Measurements from ENCODE around the gene FAM120B.

FAM120B gene

GRCh38 chr6:170360476-170360875 lies 53.9 kb downstream of the FAM120B start:
- CTCF ChIA-PET, result no interaction called here
- no peak overlapping the region for H3K27ac ChIP-seq
- no peak for DNase-seq (ENCODE audit: low spot score)
- no peak for TF ChIP-seq CTCF (conservative IDR thresholded peaks at IDR 0.05; ENCODE audit: low read depth)
- POLR2A ChIA-PET (ENCODE audit: low non-redundant PET), result interaction anchor here (0.5 kb wide), 1 partner anchor 26 kb away, joined by 4 read pairs; no protein-coding TSS in a partner anchor

- CTCF ChIA-PET, result no interaction called here
- no peak for TF ChIP-seq CTCF (conservative IDR thresholded peaks at IDR 0.05; ENCODE audit: low read depth)
- no peak overlapping the region for H3K27ac ChIP-seq
- POLR2A ChIA-PET (ENCODE audit: low non-redundant PET), result interaction anchor here (0.6 kb wide), 1 partner anchor 55 kb away, joined by 3 read pairs; no protein-coding TSS in a partner anchor
- DNase-seq (ENCODE audit: low spot score), result no peak
These were observed 54.8 kb downstream of the FAM120B start for GRCh38 chr6:170361335-170361734.

DNA sequence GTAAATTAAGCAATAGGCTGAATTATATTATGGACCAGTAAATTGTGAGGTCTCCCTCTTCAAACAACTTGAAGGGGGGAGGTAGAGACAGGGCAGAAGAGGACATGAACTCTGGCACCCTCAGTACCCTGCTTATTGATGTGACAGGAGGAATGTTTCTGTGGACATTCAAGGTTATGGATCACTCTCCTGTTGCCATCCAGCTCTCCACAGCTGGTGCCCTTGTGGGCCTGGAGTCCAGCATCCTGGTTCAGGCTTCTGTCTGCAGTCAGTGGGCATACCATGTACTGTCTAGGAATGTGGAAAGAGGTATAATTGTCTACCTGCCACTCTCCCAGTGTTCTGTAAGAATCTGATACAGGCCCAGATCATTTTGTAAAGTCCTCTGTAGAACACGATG lies 55.6 kb downstream of the FAM120B start:
- DNase-seq (ENCODE audit: low spot score), result no peak
- no peak for TF ChIP-seq CTCF (conservative IDR thresholded peaks at IDR 0.05; ENCODE audit: low read depth)
- ChIA-PET POLR2A (ENCODE audit: low non-redundant PET) (no interaction called here), CTCF (no interaction called here)
- H3K27ac ChIP-seq, result no peak overlapping the region

- CTCF ChIA-PET, result no interaction called here
These were observed 56.7 kb downstream of the FAM120B start for GRCh38 chr6:170363255-170363654.

DNA sequence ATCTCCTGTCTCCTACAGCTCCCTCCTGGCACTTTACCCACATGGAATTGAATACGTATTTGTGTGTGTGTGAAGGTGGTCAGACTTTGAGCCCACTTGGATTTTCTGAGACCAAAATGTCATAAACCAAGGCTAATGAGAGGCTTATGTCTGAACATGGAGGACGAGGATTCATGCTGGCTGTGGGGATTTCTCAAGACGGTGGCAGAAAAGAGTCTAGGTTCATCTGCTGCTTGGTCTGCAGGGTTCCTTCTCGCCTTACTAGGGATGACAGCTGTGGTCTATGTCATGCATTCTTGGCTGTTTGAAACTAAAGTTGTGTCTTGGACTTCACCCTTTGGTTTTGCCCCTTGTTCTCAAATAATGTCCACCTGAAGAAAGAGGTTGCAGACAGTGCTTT lies 58.6 kb downstream of the FAM120B start:
- no peak for TF ChIP-seq CTCF (conservative IDR thresholded peaks at IDR 0.05; ENCODE audit: low read depth)
- POLR2A ChIA-PET (ENCODE audit: low non-redundant PET), result no interaction called here
- H3K27ac ChIP-seq, result no peak overlapping the region
- CTCF ChIA-PET, result interaction anchor here (0.6 kb wide), 1 partner anchor 115 kb away, joined by 3 read pairs; no protein-coding TSS in a partner anchor
- no peak for DNase-seq (ENCODE audit: low spot score)

More at GRCh38 chr6:170363255-170363654, 56.7 kb downstream of the FAM120B start:
- POLR2A ChIA-PET (ENCODE audit: low non-redundant PET), result no interaction called here
- no peak overlapping the region for H3K27ac ChIP-seq
- DNase-seq (ENCODE audit: low spot score), result no peak
- no peak for TF ChIP-seq CTCF (conservative IDR thresholded peaks at IDR 0.05; ENCODE audit: low read depth)

- no peak for TF ChIP-seq CTCF (conservative IDR thresholded peaks at IDR 0.05; ENCODE audit: low read depth)
- POLR2A ChIA-PET (ENCODE audit: low non-redundant PET), result no interaction called here
- no peak overlapping the region for H3K27ac ChIP-seq
- no peak for DNase-seq (ENCODE audit: low spot score)
- CTCF ChIA-PET, result no interaction called here
These were observed 59.0 kb downstream of the FAM120B start for GRCh38 chr6:170365593-170365992.

Measured in RWPE1 (cell line).